Karpas-422 (cell line): ENCODE data around the gene CCT7. TPM values are rescaled to one million over a fixed set of nuclear protein-coding genes. Genes with fewer than 3 reads are reported as not detected.
"Not testable (repeated sequence)": the region's sequence is repeated elsewhere in the genome, so short reads cannot be mapped to it uniquely, and the experiment has no call there.

Experiments used
- DNase-seq: peaks from one replicate; pipeline ENCODE4 v3.0.0-alpha.2; 2015
- H2AFZ ChIP-seq: fragments of 200-600 bp; sonication (generic); 2 replicates; pipeline ENCODE4 v1.6.1; 2014; ENCODE audit warnings: antibody characterized with exemption, low read length, mixed read lengths
- H3K27ac ChIP-seq: fragments of 200-600 bp; sonication (generic); 2 replicates; pipeline ENCODE4 v1.5.1; 2014; ENCODE audit warnings: mild to moderate bottlenecking, low read length, moderate library complexity
- H3K27me3 ChIP-seq: fragments of 200-600 bp; sonication (generic); 2 replicates; pipeline ENCODE4 v1.6.1; 2014; ENCODE audit warnings: low read length, mixed read lengths
- H3K36me3 ChIP-seq: fragments of 200-600 bp; sonication (generic); 2 replicates; pipeline ENCODE4 v1.6.1; 2014; ENCODE audit warnings: low read length, mixed read lengths; ENCODE audit not compliant: insufficient read depth
- H3K4me1 ChIP-seq: fragments of 200-600 bp; sonication (generic); 2 replicates; pipeline ENCODE4 v1.6.1; 2014; ENCODE audit warnings: mild to moderate bottlenecking, low read length, mixed read lengths
- H3K4me2 ChIP-seq: fragments of 200-600 bp; sonication (generic); 2 replicates; pipeline ENCODE4 v1.6.1; 2014; ENCODE audit warnings: low read length, low read depth, mild to moderate bottlenecking; ENCODE audit not compliant: poor library complexity, severe bottlenecking
- H3K4me3 ChIP-seq: fragments of 200-600 bp; sonication (generic); 2 replicates; pipeline ENCODE4 v1.5.1; 2014; ENCODE audit warnings: mild to moderate bottlenecking, antibody characterized with exemption, low read length, mixed read lengths
- H3K79me2 ChIP-seq: fragments of 200-600 bp; sonication (generic); 2 replicates; pipeline ENCODE4 v1.6.1; 2014; ENCODE audit warnings: mild to moderate bottlenecking, low read length, mixed read lengths
- H3K9ac ChIP-seq: fragments of 200-600 bp; sonication (generic); 2 replicates; pipeline ENCODE4 v1.6.0; 2014; ENCODE audit warnings: low read length
- H3K9me2 ChIP-seq: fragments of 200-600 bp; sonication (generic), shearing (Covaris generic); replicated peaks from 2 replicates; pipeline ENCODE4 v1.6.0; 2014; ENCODE audit warnings: mild to moderate bottlenecking, low read length, moderate library complexity; ENCODE audit not compliant: insufficient read depth
- H3K9me3 ChIP-seq: fragments of 300-700, 200-600 bp; sonication (generic); 2 replicates; pipeline ENCODE4 v1.6.1; 2014; ENCODE audit warnings: low read length, mixed read lengths
- H4K20me1 ChIP-seq: fragments of 200-600 bp; sonication (generic); 2 replicates; pipeline ENCODE4 v1.6.1; 2014; ENCODE audit warnings: mild to moderate bottlenecking, antibody characterized with exemption, low read length, low read depth; ENCODE audit not compliant: insufficient read depth
- total RNA-seq: library from RNA; depleted of rRNA; stranded (reverse); fragments of >200 nt; shearing (Covaris generic); gene quantifications from 2 replicates; pipeline ENCODE4 v1.2.3, GENCODE V29; 2014; ENCODE audit warnings: low replicate concordance

The CCT7 gene
- total RNA-seq, 1 experiment from 2014 or later = 482 TPM

DNA sequence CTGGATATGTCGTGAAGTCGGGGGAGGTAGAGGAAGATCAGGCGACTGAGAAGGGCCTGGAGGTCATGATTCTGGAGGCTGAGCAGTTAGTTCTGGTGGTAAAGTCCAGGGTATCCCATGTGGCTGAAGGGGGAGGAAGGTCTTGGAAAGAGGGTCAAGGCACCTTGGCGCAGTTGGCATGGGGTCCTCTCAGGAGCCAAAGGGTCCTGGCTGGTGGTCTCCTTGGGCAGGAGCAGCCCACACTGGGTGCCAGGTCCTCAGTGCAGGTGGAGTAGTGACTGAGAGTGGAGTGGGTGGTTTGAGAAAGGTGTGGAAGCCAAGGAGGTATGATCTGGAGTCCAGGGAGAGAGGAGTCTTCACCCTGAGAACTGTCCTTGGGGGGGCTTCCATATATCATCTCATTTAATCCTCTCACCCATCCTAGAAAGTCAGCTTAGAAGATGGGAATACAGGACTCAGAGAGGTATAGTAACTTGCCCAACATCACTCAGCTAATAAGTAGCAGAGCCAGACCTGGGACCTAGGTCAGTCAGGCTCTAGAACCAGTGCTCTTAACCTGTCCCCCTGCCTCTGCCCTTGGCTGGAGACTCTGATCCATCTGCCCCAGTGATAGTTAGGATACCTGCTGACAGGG is 25.7 kb downstream of the CCT7 start:
- DNase-seq = no peak
- peaks cover 32% of the 10 kb centered on the region for H3K36me3 ChIP-seq

DNA sequence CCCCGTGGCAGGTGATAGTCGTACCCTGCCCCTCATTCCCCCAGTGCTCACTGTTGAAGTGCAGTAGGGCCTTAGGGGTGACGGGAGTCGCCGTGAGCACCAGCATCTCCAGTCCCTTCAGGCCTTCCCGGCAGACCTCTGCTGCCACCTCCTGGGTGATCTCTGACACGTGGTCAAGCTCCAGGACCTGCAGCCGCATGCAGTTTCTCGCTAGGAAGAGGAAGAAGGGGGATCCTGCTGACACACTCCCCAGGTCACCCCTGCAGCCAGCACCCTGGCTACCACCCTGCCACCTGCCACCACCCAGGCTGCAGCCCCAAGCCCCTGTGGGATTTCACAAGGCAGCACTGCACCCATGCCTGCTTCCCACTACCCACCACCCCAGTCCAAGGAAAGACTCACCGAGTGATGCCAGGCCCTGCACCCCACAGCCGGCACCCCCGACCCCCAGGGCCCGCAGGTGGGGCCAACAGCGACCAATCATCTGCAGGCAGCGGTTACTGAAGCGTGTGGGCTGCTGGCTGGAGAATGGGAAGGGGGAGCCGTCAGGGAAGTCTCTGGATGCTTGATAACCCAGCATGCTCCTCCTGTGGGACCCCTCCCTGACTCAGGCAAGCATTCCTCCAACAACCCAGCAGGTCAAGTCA is 26.4 kb downstream of the CCT7 start:
- Histone ChIP-seq H2AFZ (no peak overlapping the region), H3K4me3 (no peak overlapping the region), H3K9me2 (no peaks in the 10 kb centered on the region), H3K79me2 (no peaks in the 10 kb centered on the region), H3K4me2 (no peak overlapping the region), H3K9ac (no peak overlapping the region), H3K27me3 (no peaks in the 10 kb centered on the region), H3K9me3 (no peaks in the 10 kb centered on the region), H3K27ac (no peak overlapping the region), H4K20me1 (peaks cover 28% of the 10 kb centered on the region; the same call in 1 of the 2 replicates), H3K36me3 (peaks cover 26% of the 10 kb centered on the region), H3K4me1 (no peaks in the 10 kb centered on the region)
- peak; percentile 80 for DNase-seq

More for the DNA sequence above, 25.7 kb downstream of the CCT7 start:
- H3K4me2 ChIP-seq = no peak overlapping the region
- no peak overlapping the region for H3K27ac ChIP-seq
- no peaks in the 10 kb centered on the region for H3K9me3 ChIP-seq
- H3K4me1 ChIP-seq = no peaks in the 10 kb centered on the region
- H3K27me3 ChIP-seq = no peaks in the 10 kb centered on the region
- no peak overlapping the region for H3K4me3 ChIP-seq
- H3K9me2 ChIP-seq = no peaks in the 10 kb centered on the region
- no peak overlapping the region for H3K9ac ChIP-seq
- peaks cover 22% of the 10 kb centered on the region; the same call in 1 of the 2 replicates for H4K20me1 ChIP-seq
- no peaks in the 10 kb centered on the region for H3K79me2 ChIP-seq
- no peak overlapping the region for H2AFZ ChIP-seq

DNA sequence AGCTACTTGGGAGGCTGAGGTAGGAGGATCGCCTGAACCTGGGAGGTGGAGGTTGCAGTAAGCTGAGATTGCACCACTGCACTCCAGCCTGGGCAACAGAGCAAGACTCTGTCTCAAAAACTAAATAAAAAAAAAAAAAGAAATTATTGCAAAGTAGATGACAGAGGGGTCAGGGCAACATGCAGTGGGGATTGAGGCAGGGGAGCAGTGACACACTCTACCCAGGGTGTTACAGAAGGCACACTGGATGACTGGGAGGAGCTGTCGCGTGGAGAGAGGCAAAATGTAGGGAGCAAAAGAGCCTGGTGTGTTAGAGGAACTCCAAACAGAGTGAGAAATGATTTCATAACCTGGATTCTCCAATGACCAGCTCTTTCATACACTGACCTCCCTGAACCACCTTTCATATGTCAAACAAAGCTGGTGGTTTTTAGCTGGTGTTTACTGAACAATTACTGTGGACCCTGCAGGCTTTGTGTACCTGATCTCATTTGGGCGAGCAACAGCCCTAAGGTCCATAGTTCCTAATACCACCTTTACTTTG is 28.1 kb downstream of the CCT7 start:
- Histone ChIP-seq H3K9ac (no peak overlapping the region), H3K27ac (no peak overlapping the region), H3K9me3 (no peaks in the 10 kb centered on the region), H3K4me1 (no peaks in the 10 kb centered on the region), H3K36me3 (peaks cover 26% of the 10 kb centered on the region), H3K4me2 (no peak overlapping the region), H2AFZ (no peak overlapping the region), H3K4me3 (no peak overlapping the region), H3K27me3 (no peaks in the 10 kb centered on the region), H3K79me2 (peaks cover 13% of the 10 kb centered on the region), H4K20me1 (peaks cover 39% of the 10 kb centered on the region), H3K9me2 (no peaks in the 10 kb centered on the region)
- no peak for DNase-seq

DNA sequence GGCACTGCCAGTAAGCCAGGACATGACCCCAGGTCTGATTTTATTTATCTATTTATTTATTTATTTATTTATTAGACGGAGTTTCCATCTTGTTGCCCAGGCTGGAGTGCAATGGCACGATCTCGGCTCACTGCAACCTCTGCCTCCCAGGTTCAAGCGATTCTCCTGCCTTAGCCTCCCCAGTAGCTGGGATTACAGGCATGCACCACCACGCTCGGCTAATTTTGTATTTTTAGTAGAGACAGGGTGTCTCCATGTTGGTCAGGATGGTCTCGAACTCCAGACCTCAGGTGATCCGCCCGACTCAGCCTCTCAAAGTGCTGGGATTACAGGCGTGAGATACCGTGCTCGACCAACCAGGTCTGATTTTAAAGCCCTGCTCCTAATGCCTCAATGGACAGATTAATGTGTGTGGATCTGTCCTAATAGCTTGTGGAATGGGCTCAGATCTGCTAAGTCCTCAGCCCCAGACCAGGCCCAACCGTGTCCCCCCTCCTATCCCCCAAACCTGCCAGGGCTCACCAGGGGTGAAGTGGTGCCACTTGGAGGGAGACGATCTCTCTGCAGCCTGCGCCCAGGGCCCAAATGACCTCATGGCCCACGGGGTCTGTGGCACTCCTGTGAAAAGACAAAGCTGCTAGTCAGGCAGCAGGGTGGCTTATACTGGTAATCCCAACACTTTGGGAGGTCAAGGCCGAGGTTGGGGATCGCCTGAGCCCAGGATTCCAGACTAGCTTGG is 28.8 kb downstream of the CCT7 start:
- peaks cover 39% of the 10 kb centered on the region for H4K20me1 ChIP-seq
- H3K4me1 ChIP-seq, H3K9ac ChIP-seq, H3K27ac ChIP-seq, DNase-seq, H3K27me3 ChIP-seq, H3K9me3 ChIP-seq, H2AFZ ChIP-seq, H3K4me2 ChIP-seq, H3K9me2 ChIP-seq, H3K4me3 ChIP-seq: not testable (repeated sequence)
- H3K36me3 ChIP-seq = peaks cover 32% of the 10 kb centered on the region
- H3K79me2 ChIP-seq = peaks cover 20% of the 10 kb centered on the region

DNA sequence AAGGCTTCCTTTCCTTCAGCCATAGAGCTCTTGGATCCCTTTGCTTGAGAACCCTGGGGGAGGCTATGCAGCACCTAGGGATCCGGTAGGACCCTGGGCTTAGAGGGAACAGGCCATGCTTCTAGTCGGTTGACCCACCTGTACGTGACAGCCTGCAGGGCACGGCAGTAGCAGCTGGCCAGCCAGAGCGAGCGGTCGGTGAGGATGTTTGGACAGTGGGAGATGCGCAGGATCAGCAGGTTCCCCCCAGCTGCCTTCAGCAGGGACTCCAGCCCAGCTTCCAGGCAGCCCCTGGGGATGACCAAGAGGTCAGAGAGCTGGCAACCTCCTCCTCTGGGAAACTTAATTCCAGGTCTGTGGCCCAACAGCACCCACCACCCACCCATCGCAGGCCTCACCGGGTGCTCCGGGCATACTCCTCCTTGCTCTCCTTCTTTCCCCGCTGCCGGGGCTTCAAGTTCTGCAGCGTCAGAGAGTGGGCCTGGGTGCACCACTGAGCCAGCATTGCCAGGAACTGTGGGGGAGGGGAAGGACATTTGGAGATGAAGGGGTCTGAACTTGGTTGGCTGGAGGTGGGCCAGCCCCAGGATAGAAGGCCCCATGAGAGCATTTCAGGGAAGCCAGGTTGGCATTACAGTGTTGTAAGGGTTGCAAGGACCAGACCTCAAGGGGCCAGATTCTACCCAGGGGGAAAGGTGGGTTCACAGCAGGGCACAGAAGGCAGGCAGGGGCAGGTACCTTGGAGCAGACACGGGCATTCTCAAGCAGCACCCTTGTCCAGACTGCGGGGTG is 29.6 kb downstream of the CCT7 start:
- no peak overlapping the region for H3K4me3 ChIP-seq
- H3K9ac ChIP-seq = no peak overlapping the region
- no peak overlapping the region for H3K4me2 ChIP-seq
- no peak for DNase-seq
- H3K27ac ChIP-seq = no peak overlapping the region
- H3K27me3 ChIP-seq = no peaks in the 10 kb centered on the region
- H3K9me2 ChIP-seq = no peaks in the 10 kb centered on the region
- no peak overlapping the region for H2AFZ ChIP-seq
- no peaks in the 10 kb centered on the region for H3K9me3 ChIP-seq
- H4K20me1 ChIP-seq = peaks cover 48% of the 10 kb centered on the region
- no peaks in the 10 kb centered on the region for H3K4me1 ChIP-seq
- H3K36me3 ChIP-seq = peaks cover 39% of the 10 kb centered on the region
- H3K79me2 ChIP-seq = peaks cover 28% of the 10 kb centered on the region

DNA sequence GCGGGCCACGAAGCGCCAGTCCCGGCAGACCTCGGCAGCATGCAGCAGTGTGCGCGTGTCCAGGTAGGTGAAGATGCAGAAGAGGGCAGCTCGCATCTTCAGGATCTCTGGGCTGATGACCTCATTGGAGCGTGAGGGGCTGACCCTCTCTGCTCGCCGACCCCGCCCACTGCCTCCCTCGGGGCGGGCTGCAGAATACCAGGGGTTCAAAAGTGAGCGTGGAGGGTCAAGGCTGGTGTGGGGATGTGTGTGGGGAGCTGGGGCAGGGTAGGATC is 30.2 kb downstream of the CCT7 start:
- H3K79me2 ChIP-seq = peaks cover 33% of the 10 kb centered on the region
- H3K9me2 ChIP-seq = no peaks in the 10 kb centered on the region
- no peaks in the 10 kb centered on the region for H3K4me1 ChIP-seq
- H3K27ac ChIP-seq = no peak overlapping the region
- no peaks in the 10 kb centered on the region for H3K9me3 ChIP-seq
- no peak overlapping the region for H3K4me2 ChIP-seq
- DNase-seq = no peak
- H3K9ac ChIP-seq = no peak overlapping the region
- H2AFZ ChIP-seq = no peak overlapping the region
- no peaks in the 10 kb centered on the region for H3K27me3 ChIP-seq
- H3K36me3 ChIP-seq = peaks cover 39% of the 10 kb centered on the region
- H4K20me1 ChIP-seq = peaks cover 51% of the 10 kb centered on the region
- H3K4me3 ChIP-seq = no peak overlapping the region

DNA sequence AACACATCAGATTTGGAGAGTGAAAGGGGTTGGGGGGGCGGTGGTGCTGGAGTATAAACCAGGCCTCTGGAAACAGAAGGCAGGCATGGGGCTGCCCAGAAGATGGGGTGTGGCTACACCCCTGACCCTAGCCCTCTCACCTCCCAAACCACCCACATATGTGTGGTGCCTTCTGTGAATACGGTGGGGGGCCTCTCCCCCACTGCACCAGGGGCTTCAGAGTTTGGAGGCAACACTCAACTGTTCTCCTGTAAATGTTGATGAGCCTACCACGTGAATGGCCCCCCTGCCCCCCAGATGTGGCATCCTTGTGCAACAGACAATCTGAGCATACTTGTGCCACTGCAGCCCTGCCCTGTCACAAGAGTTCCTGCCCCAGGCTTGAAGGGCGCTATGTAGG is 30.7 kb downstream of the CCT7 start:
- Histone ChIP-seq H3K9me3 (no peaks in the 10 kb centered on the region), H4K20me1 (peaks cover 53% of the 10 kb centered on the region), H3K36me3 (peaks cover 35% of the 10 kb centered on the region), H2AFZ (no peak overlapping the region), H3K27ac (no peak overlapping the region), H3K9me2 (no peaks in the 10 kb centered on the region), H3K4me2 (no peak overlapping the region), H3K27me3 (no peaks in the 10 kb centered on the region), H3K4me3 (no peak overlapping the region), H3K4me1 (no peaks in the 10 kb centered on the region), H3K79me2 (peaks cover 35% of the 10 kb centered on the region), H3K9ac (no peak overlapping the region)
- no peak for DNase-seq
